Neuronal stem cell (in vitro differentiated cells): ENCODE results near the gene AFF3.

ENCODE experiments used
- DNase-seq: peaks from one replicate; pipeline ENCODE4 v3.0.0-alpha.2; 2013; ENCODE audit warnings: low spot score
- H2AFZ ChIP-seq: one replicate; pipeline ENCODE4 v1.6.1; 2013; ENCODE audit warnings: mild to moderate bottlenecking, low read length, inconsistent platforms
- H2AK5ac ChIP-seq: 2 replicates; pipeline ENCODE4 v1.6.1; 2013; ENCODE audit warnings: low read depth, mild to moderate bottlenecking, inconsistent platforms, low read length, moderate library complexity, mixed read lengths
- H2BK120ac ChIP-seq: 2 replicates; pipeline ENCODE4 v1.6.1; 2013; ENCODE audit warnings: low read depth, mild to moderate bottlenecking, inconsistent platforms, low read length, moderate library complexity, mixed read lengths
- H2BK12ac ChIP-seq: one replicate; pipeline ENCODE4 v1.6.1; 2013; ENCODE audit warnings: low read length, inconsistent platforms
- H2BK15ac ChIP-seq: 2 replicates; pipeline ENCODE4 v1.6.1; 2013; ENCODE audit warnings: mild to moderate bottlenecking, low read length, inconsistent platforms, mixed read lengths
- H2BK5ac ChIP-seq: one replicate; pipeline ENCODE4 v1.6.1; 2013; ENCODE audit warnings: inconsistent platforms, mild to moderate bottlenecking, low read length, moderate library complexity
- H3K14ac ChIP-seq: one replicate; pipeline ENCODE4 v1.6.1; 2013; ENCODE audit warnings: low read length, inconsistent platforms
- H3K18ac ChIP-seq: 2 replicates; pipeline ENCODE4 v1.6.1; 2013; ENCODE audit warnings: low read length, inconsistent platforms
- H3K23ac ChIP-seq: 2 replicates; pipeline ENCODE4 v1.6.1; 2013; ENCODE audit warnings: low read depth, mild to moderate bottlenecking, mixed read lengths, low read length, inconsistent platforms; ENCODE audit not compliant: poor library complexity
- H3K27ac ChIP-seq: replicated peaks from 3 replicates; pipeline ENCODE4 v1.5.1; 2013; ENCODE audit warnings: low read length, inconsistent platforms
- H3K27me3 ChIP-seq, 3 experiments: 2 replicates each; pipeline ENCODE4 v1.6.1; 2013; ENCODE audit warnings: low read length in 3 of 3, mild to moderate bottlenecking in 2 of 3, inconsistent platforms in 1 of 3, low read depth in 1 of 3, mixed read lengths in 1 of 3, moderate library complexity in 1 of 3; ENCODE audit not compliant: control insufficient read depth in 3 of 3, insufficient read depth in 3 of 3
- H3K36me3 ChIP-seq, 2 donors: replicated peaks in 1 of 2; 2 replicates each; pipeline ENCODE4 v1.6.1; 2013; ENCODE audit warnings: low read length in 2 of 2; ENCODE audit not compliant: control insufficient read depth in 2 of 2, insufficient read depth in 2 of 2
- H3K4ac ChIP-seq: 2 replicates; pipeline ENCODE4 v1.6.1; 2013; ENCODE audit warnings: inconsistent platforms, mild to moderate bottlenecking, low read length, moderate library complexity
- H3K4me1 ChIP-seq, 2 donors: 1 replicate in 1 of 2; 2 replicates in 1 of 2; pipeline ENCODE4 v1.6.1; 2013; ENCODE audit warnings: low read length in 2 of 2, low read depth in 1 of 2; ENCODE audit not compliant: control insufficient read depth in 2 of 2, insufficient read depth in 1 of 2
- H3K4me2 ChIP-seq: one replicate; pipeline ENCODE4 v1.6.1; 2013; ENCODE audit warnings: mild to moderate bottlenecking, low read length, inconsistent platforms; ENCODE audit not compliant: insufficient read depth, poor library complexity, severe bottlenecking
- H3K4me3 ChIP-seq, 2 donors: 2 replicates each; pipeline ENCODE4 v1.5.1; 2013; ENCODE audit warnings: low read length in 2 of 2, mild to moderate bottlenecking in 2 of 2, inconsistent platforms in 1 of 2, moderate library complexity in 1 of 2
- H3K79me1 ChIP-seq: one replicate; pipeline ENCODE4 v1.6.1; 2013; ENCODE audit warnings: low read depth, mild to moderate bottlenecking, inconsistent platforms, low read length, moderate library complexity
- H3K9ac ChIP-seq: one replicate; pipeline ENCODE4 v1.6.1; 2013; ENCODE audit warnings: mild to moderate bottlenecking, low read depth, low read length, inconsistent platforms; ENCODE audit not compliant: poor library complexity
- H3K9me3 ChIP-seq, 2 donors: replicated peaks in 1 of 2; 2 replicates each; pipeline versions ENCODE3 to v1.6.1; 2013; ENCODE audit warnings: low read length in 2 of 2, mild to moderate bottlenecking in 2 of 2, inconsistent platforms in 1 of 2, low read depth in 1 of 2, mixed read lengths in 1 of 2, moderate library complexity in 1 of 2; ENCODE audit not compliant: control insufficient read depth in 2 of 2, insufficient read depth in 1 of 2
- H4K8ac ChIP-seq: one replicate; pipeline ENCODE4 v1.6.1; 2013; ENCODE audit warnings: low read depth, mild to moderate bottlenecking, inconsistent platforms, low read length, moderate library complexity
- H4K91ac ChIP-seq: one replicate; pipeline ENCODE4 v1.6.1; 2013; ENCODE audit warnings: low read length, low read depth, mild to moderate bottlenecking, inconsistent platforms; ENCODE audit not compliant: poor library complexity
- WGBS, 2 donors: extraction: QIAGEN DNeasy Blood & Tissue Kit; methylation state at CpG; one replicate each; pipeline ENCODE4 v1.1.7; 2013; ENCODE audit warnings: missing lambda C conversion rate in 2 of 2, mixed read lengths in 1 of 2; ENCODE audit not compliant: insufficient read length in 2 of 2, insufficient replicate concordance in 1 of 2; ENCODE audit errors: extremely low coverage in 2 of 2; 5-methylcytosine and 5-hydroxymethylcytosine counted together

Gene AFF3

GRCh38 chr2:99692785-99693184 lies 449.6 kb downstream of the AFF3 start:
- no peak overlapping the region for H2AK5ac ChIP-seq
- no peaks in the 10 kb centered on the region for H3K9me3 ChIP-seq
- no peak overlapping the region for H3K4ac ChIP-seq
- H3K27ac ChIP-seq, result no peak overlapping the region
- no peak for DNase-seq
- no peak overlapping the region for H3K4me3 ChIP-seq
- H3K4me2 ChIP-seq, result no peak overlapping the region
- no peak overlapping the region for H3K9ac ChIP-seq
- WGBS, 2 donors, result no CpG with 5 or more reads among the region's 1 CpG
- H3K79me1 ChIP-seq, result no peaks in the 10 kb centered on the region
- H2BK12ac ChIP-seq, result no peak overlapping the region
- no peaks in the 10 kb centered on the region for H3K27me3 ChIP-seq
- no peak overlapping the region for H2BK15ac ChIP-seq
- no peak overlapping the region for H3K14ac ChIP-seq
- no peak overlapping the region for H4K91ac ChIP-seq
- no peak overlapping the region for H3K18ac ChIP-seq
- no peaks in the 10 kb centered on the region for H3K4me1 ChIP-seq
- no peak overlapping the region for H2AFZ ChIP-seq
- H3K23ac ChIP-seq, result no peak overlapping the region
- no peak overlapping the region for H2BK5ac ChIP-seq
- no peaks in the 10 kb centered on the region for H3K36me3 ChIP-seq
- H4K8ac ChIP-seq, result no peak overlapping the region
- H2BK120ac ChIP-seq, result no peak overlapping the region

DNA sequence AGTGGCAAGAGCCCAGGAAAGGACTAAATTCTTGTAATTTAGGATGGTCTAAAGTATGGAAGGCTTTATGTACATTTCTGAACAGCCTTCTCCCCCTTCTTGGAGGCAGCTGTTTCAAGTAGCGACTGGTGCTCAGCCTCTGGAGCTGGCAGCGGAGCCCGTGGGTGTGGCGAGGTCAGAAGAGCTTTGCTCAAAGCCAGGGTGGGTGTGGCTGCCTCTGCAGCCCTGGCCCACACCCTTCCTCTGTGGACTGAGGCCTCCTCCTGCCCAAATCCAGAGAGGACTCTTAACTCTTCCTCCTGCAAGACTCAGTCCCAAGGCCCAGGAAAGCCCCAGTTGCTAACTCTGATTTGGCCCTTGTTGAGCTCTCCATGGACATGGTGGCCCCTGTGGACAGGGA lies 450.5 kb downstream of the AFF3 start:
- DNase-seq, result no peak
- no peak overlapping the region for H4K91ac ChIP-seq

DNA sequence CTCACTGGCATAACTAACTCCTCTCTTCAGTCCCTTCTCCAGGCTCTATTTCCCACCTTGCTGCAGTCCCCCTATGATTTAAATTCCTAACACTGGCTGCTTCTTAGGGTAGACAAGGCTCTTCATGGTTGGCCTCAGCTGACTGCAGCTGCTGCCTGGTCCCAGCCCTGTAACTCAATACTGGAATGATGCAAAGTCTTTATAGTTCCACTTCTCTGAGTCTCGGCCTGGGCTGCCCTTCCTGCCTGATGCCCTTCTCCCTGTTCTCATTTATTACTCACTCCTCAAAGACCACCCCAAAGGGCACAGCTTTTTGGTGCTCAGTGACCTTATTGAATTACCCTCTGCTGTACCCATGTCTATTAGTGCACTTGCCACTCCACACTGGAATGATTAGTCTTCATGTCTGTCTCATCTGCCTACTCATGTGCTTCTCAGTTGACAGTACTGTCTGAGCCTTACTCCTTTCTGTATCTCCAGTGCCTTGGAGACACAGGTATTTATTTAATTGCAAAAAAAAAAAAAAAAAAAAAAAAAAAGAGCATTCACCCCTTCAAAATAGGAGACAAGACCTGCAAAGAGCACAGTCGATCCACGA lies 453.1 kb downstream of the AFF3 start:
- Histone ChIP-seq H3K4me3 (no peak overlapping the region), H3K4ac (no peak overlapping the region), H2AFZ (no peak overlapping the region), H4K8ac (no peak overlapping the region), H3K14ac (no peak overlapping the region), H2BK15ac (no peak overlapping the region), H2BK12ac (no peak overlapping the region), H3K9me3 (no peaks in the 10 kb centered on the region), H3K4me1 (no peaks in the 10 kb centered on the region), H3K36me3 (no peaks in the 10 kb centered on the region), H3K4me2 (no peak overlapping the region), H3K23ac (no peak overlapping the region), H3K27me3 (no peaks in the 10 kb centered on the region), H2AK5ac (no peak overlapping the region), H2BK5ac (no peak overlapping the region), H4K91ac (no peak overlapping the region), H3K79me1 (no peaks in the 10 kb centered on the region), H3K18ac (no peak overlapping the region), H3K27ac (no peak overlapping the region), H3K9ac (no peak overlapping the region), H2BK120ac (no peak overlapping the region)
- DNase-seq, result no peak
- WGBS, 2 donors, result no CpG with 5 or more reads among the region's 3 CpGs

More for the DNA sequence above, 450.5 kb downstream of the AFF3 start:
- Histone ChIP-seq H3K27ac (no peak overlapping the region), H4K8ac (no peak overlapping the region), H2BK5ac (no peak overlapping the region), H2BK120ac (no peak overlapping the region), H3K36me3 (no peaks in the 10 kb centered on the region), H3K9me3 (no peaks in the 10 kb centered on the region), H3K79me1 (no peaks in the 10 kb centered on the region), H2AK5ac (no peak overlapping the region), H2BK15ac (no peak overlapping the region), H3K9ac (no peak overlapping the region), H3K4me1 (no peaks in the 10 kb centered on the region), H2AFZ (no peak overlapping the region), H3K4me2 (no peak overlapping the region), H2BK12ac (no peak overlapping the region), H3K4ac (no peak overlapping the region), H3K4me3 (no peak overlapping the region), H3K23ac (no peak overlapping the region), H3K27me3 (no peaks in the 10 kb centered on the region), H3K14ac (no peak overlapping the region), H3K18ac (no peak overlapping the region)
- no CpG with 5 or more reads among the region's 4 CpGs for WGBS, 2 donors

DNA sequence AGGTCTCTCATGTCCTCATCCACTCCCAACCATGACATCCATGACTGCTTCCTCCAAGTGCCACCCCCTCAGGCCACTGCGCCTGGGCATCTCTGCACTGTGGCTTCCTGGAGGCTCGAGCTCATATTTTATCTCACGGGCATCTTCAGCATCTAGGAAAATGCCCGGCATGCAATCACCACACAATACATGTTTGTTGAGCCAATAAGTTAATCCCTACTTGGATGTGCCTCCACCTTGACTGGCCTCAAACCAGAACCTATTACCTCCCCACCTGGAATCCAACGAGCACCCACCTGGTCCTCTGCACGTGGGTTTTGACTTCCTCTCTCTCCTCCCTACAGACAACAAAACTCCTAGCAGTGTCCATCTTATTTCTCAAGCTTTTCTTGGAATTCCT lies 453.7 kb downstream of the AFF3 start:
- Histone ChIP-seq H3K14ac (no peak overlapping the region), H2AK5ac (no peak overlapping the region), H3K4me1 (no peaks in the 10 kb centered on the region), H3K18ac (no peak overlapping the region), H3K4me2 (no peak overlapping the region), H2BK120ac (no peak overlapping the region), H3K4ac (no peak overlapping the region), H2AFZ (no peak overlapping the region), H2BK12ac (no peak overlapping the region), H3K79me1 (no peaks in the 10 kb centered on the region), H3K4me3 (no peak overlapping the region), H4K8ac (no peak overlapping the region), H3K27ac (no peak overlapping the region), H4K91ac (no peak overlapping the region), H2BK15ac (no peak overlapping the region), H3K23ac (no peak overlapping the region), H3K9me3 (no peaks in the 10 kb centered on the region), H2BK5ac (no peak overlapping the region), H3K27me3 (no peaks in the 10 kb centered on the region), H3K9ac (no peak overlapping the region), H3K36me3 (no peaks in the 10 kb centered on the region)
- no peak for DNase-seq
- WGBS, 2 donors, result no CpG with 5 or more reads among the region's 6 CpGs
